Activated CD4-positive, alpha-beta T cell treated with anti-CD3 and anti-CD28 coated beads for 36 hours (primary cell): Measurements from ENCODE around the gene RBMS3. TPM values are rescaled to one million over a fixed set of nuclear protein-coding genes. Genes with fewer than 3 reads are reported as not detected.

Source experiments
- ATAC-seq: fragments of 200-7000 bp; cut with Tn5 transposase; one replicate; pipeline ENCODE4 v1.10.0; 2021; ENCODE audit warnings: mild to moderate bottlenecking, moderate library complexity
- CTCF ChIA-PET: fragments of 350-600 bp; sonication (Branson Sonifier 250); formaldehyde crosslinking; loops from one replicate; lab custom pipeline; 2021; ENCODE audit warnings: antibody characterized with exemption; lab: Charles Lee
- POLR2A ChIA-PET: fragments of 350-600 bp; sonication (Branson Sonifier 250); formaldehyde crosslinking; loops from one replicate; lab custom pipeline; 2021; ENCODE audit warnings: antibody characterized with exemption, inconsistent platforms; lab: Charles Lee
- DNase-seq: peaks from one replicate; pipeline ENCODE4 v3.0.0-alpha.2; 2020
- H3K27ac Mint-ChIP-seq: one replicate; pipeline ENCODE4 v1.8.0; 2021; ENCODE audit warnings: mixed read lengths
- H3K27me3 Mint-ChIP-seq: one replicate; pipeline ENCODE4 v1.8.0; 2021; ENCODE audit warnings: mixed read lengths
- H3K36me3 Mint-ChIP-seq: one replicate; pipeline ENCODE4 v1.8.0; 2021; ENCODE audit warnings: low read depth, mixed read lengths
- H3K4me1 Mint-ChIP-seq: one replicate; pipeline ENCODE4 v1.8.0; 2021; ENCODE audit warnings: mixed read lengths
- H3K4me3 Mint-ChIP-seq: one replicate; pipeline ENCODE4 v1.8.0; 2021; ENCODE audit warnings: mild to moderate bottlenecking, moderate library complexity, mixed read lengths
- H3K9me3 Mint-ChIP-seq: one replicate; pipeline ENCODE4 v1.8.0; 2021; ENCODE audit warnings: low read depth, mixed read lengths
- intact Hi-C, 2 experiments: fragments of 100-400 bp; cut with DNase I in 1 of 2; cut with micrococcal nuclease in 1 of 2; formaldehyde crosslinking; loops; one replicate each; pipeline versions ENCODE4 v1.14.2 to v1.15.1; 2022 to 2024; cut with DNase I, micrococcal nuclease
- total RNA-seq, 2 experiments: library from RNA; stranded (reverse); gene quantifications; one replicate each; pipeline ENCODE4 v1.2.3, GENCODE V29; 2021

Gene RBMS3
- total RNA-seq, 2 experiments from 2014 or later = 1.5 to 2.0 TPM

DNA sequence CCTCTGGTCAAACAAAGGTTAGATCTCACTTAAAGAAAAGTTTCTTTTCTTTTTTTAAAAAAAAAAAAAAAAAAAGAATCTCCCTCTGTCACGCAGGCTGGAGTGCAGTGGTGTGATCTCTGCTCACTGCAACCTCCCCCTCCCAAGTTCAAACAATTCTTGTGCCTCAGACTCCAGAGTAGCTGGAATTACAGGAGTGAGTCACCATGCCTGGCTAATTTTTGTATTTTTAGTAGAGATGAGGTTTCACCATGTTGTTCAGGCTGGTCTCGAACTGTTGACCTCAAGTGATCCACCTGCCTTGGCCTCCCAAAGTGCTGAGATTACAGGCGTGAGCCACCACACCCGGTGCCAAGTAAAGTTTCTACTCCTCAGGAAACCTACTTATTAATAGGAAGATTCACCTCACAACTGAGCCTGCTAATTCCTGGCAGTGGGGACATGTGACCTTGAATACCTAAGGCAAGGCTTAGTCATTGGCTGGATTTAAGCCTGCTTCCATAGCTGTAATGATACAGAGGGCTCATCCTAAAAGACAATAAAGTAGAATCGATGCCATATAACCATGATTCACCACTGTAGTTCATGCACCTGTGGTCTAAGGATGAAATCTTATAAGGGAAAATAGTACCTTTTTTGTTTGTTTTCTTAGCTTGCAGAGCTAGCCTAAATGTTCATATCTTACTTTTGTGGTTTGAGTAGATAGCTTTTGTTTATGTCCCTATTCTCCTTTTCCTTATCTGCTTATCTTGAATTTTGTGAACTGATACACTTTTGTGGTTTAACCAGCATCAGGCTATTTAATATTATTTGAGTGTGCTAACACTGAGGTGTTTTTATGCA is 24.8 kb upstream of the RBMS3 start:
- no peak overlapping the region for H3K27ac Mint-ChIP-seq
- H3K36me3 Mint-ChIP-seq = no peaks in the 10 kb centered on the region
- no peak overlapping the region for H3K4me3 Mint-ChIP-seq
- ATAC-seq (no peak), DNase-seq (no peak)
- H3K9me3 Mint-ChIP-seq = no peaks in the 10 kb centered on the region
- no peaks in the 10 kb centered on the region for H3K4me1 Mint-ChIP-seq
- ChIA-PET CTCF (no interaction called here), POLR2A (no interaction called here)
- peaks cover 2% of the 10 kb centered on the region for H3K27me3 Mint-ChIP-seq
- intact Hi-C loops = no loop called here

DNA sequence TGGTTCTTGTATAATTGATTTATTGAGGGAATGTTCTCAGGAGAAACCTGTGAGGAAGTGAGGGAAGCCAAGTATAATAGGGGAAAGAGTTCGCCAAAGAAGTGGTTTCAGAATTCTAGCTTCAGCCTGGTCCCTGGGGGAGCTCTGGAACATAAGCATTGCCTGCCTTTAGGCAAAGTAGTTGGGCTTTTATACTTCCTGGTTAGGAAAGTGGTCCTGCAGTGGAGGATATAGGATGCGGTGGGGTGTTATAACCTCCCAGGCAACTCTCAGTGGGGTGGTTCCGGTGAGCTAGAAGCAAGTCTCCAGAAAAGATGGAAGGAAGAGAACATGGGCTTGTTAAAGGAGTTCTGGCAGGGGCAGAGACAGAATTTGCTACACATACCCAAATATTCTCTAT is 22.7 kb upstream of the RBMS3 start:
- Mint-ChIP-seq H3K4me1 (no peaks in the 10 kb centered on the region), H3K27me3 (peaks cover 4% of the 10 kb centered on the region), H3K27ac (no peak overlapping the region), H3K36me3 (no peaks in the 10 kb centered on the region), H3K4me3 (no peak overlapping the region), H3K9me3 (no peaks in the 10 kb centered on the region)
- intact Hi-C loops = no loop called here
- ATAC-seq (no peak), DNase-seq (no peak)
- ChIA-PET POLR2A (no interaction called here), CTCF (no interaction called here)

DNA sequence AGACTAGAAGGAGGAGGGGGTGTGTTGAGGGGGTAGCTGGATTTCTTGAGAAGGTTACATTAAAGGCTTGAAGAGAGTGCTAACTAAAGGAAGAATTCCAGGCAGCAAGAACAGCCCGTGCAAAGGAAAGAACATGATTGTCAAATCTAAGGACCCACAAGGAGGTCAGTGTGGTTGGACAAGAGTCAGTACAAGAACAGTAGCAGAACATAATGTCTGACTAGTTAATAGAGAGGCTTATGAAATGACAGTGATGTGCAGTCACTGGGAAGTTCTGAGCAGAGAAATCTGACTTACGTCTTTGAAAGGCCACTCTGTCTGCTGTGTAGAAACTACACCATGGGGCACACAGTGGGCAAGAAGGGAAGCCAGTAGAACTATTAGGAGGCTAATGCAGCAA is 19.8 kb upstream of the RBMS3 start:
- Mint-ChIP-seq H3K27me3 (peaks cover 4% of the 10 kb centered on the region), H3K36me3 (no peaks in the 10 kb centered on the region), H3K4me1 (no peaks in the 10 kb centered on the region), H3K27ac (no peak overlapping the region), H3K4me3 (no peak overlapping the region), H3K9me3 (no peaks in the 10 kb centered on the region)
- intact Hi-C loops = no loop called here
- POLR2A ChIA-PET = no interaction called here
- DNase-seq = no peak
- CTCF ChIA-PET = no interaction called here
- ATAC-seq = no peak

DNA sequence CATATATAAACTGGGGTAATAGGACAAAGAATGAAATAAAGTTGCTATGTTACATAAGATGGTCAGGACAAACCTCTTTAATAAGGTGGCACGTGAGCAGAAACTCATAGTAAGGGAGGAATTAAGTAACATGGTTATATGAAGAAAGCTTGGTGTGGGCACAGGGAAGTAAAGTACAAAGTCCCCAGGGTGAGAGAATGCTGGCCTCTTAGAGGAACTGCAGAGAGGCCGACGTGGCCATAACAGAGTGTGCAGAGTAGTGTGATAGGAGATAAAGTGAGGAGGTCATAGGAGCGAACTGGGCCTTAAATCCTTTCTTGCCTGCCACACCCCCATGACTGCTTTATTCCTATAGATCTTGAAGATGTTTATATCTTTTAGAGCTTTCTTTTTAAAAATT is 17.4 kb upstream of the RBMS3 start:
- ATAC-seq (no peak), DNase-seq (no peak)
- Mint-ChIP-seq H3K4me1 (no peaks in the 10 kb centered on the region), H3K4me3 (no peak overlapping the region), H3K27me3 (peaks cover 4% of the 10 kb centered on the region), H3K27ac (no peak overlapping the region), H3K9me3 (no peaks in the 10 kb centered on the region), H3K36me3 (no peaks in the 10 kb centered on the region)
- intact Hi-C loops = no loop called here
- CTCF ChIA-PET = no interaction called here
- POLR2A ChIA-PET = interaction anchor here (0.6 kb wide), 1 partner anchor 90 kb away, joined by 6 read pairs; no protein-coding TSS in a partner anchor

DNA sequence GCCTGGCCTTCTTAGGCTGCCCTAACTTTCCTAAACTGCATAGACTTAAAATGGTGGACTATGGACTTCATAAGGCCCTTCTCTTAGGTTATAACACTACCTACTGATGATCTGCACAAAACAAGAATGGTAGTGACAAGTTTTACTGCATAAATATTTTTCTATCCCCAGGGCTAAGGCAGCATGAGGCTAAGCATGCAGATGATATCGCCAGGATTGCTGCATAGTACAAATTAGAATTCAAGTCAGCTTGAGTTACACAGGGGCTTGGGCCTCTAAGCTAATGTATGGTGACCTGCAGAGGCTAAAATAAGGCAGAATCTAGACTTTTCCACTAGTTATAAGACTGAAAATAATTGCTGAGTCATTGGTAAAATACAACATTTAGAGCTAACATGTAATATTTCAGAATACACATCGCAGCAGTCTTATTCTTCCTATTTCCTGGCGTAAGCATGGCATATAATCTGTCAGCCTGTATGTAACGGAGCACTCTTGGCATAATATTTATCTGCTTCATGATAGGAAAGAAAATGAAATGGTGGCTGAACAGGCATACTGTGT is 15.3 kb upstream of the RBMS3 start:
- no peak overlapping the region for H3K27ac Mint-ChIP-seq
- DNase-seq (no peak), ATAC-seq (no peak)
- H3K27me3 Mint-ChIP-seq = peaks cover 4% of the 10 kb centered on the region
- no peaks in the 10 kb centered on the region for H3K36me3 Mint-ChIP-seq
- no peaks in the 10 kb centered on the region for H3K4me1 Mint-ChIP-seq
- ChIA-PET POLR2A (no interaction called here), CTCF (interaction anchor here (1.2 kb wide), 1 partner anchor 12 kb away, joined by 4 read pairs; no protein-coding TSS in a partner anchor)
- H3K9me3 Mint-ChIP-seq = no peaks in the 10 kb centered on the region
- intact Hi-C loops = no loop called here
- H3K4me3 Mint-ChIP-seq = no peak overlapping the region

DNA sequence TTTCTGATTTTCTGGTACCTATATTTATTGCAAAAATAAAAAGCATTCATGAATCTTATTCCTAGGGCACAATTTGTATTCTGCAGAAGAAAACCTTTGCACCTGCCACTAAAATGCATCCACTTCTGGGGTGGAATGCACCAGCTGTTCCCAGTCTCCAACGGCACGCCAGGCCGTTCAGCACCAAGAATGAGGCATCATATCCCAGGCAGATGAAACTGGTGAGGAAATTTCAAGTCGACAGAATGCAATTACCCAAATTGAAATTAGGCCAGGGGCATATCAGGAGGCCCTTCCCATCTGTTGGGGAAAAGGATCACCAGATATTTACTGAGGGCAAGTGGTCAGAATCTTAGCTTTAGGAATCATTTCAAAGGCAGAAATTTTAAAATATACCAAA is 13.6 kb upstream of the RBMS3 start:
- DNase-seq (no peak), ATAC-seq (no peak)
- H3K27ac Mint-ChIP-seq = no peak overlapping the region
- H3K4me1 Mint-ChIP-seq = no peaks in the 10 kb centered on the region
- CTCF ChIA-PET = interaction anchor here (0.7 kb wide), 1 partner anchor 33 kb away, joined by 3 read pairs; no protein-coding TSS in a partner anchor
- no peak overlapping the region for H3K4me3 Mint-ChIP-seq
- no peaks in the 10 kb centered on the region for H3K27me3 Mint-ChIP-seq
- POLR2A ChIA-PET = no interaction called here
- H3K9me3 Mint-ChIP-seq = no peaks in the 10 kb centered on the region
- intact Hi-C loops = no loop called here
- H3K36me3 Mint-ChIP-seq = no peaks in the 10 kb centered on the region

DNA sequence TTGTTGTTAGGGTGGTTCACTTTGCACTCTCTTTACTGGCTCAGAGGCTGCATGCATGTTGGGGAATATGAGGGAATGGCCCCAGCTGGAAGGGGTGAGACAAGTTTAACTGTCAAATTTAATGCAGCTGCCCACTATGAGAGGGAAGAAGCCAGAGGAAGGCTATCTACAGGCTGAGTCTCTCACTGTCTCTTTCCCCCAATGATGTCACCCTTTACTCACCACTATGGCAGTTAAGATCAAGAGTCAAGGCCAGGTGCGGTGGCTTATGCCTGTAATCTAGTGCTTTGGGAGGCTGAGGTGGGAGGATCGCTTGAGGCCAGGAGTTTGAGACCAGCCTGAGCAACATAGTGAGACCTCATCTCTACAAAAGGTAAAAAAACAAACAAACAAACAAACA is 12.2 kb upstream of the RBMS3 start:
- Mint-ChIP-seq H3K4me3 (no peak overlapping the region), H3K27me3 (no peaks in the 10 kb centered on the region), H3K27ac (no peak overlapping the region), H3K36me3 (no peaks in the 10 kb centered on the region), H3K4me1 (no peaks in the 10 kb centered on the region), H3K9me3 (no peaks in the 10 kb centered on the region)
- intact Hi-C loops = no loop called here
- no peak for DNase-seq
- CTCF ChIA-PET = no interaction called here
- POLR2A ChIA-PET = no interaction called here
- ATAC-seq = no peak

DNA sequence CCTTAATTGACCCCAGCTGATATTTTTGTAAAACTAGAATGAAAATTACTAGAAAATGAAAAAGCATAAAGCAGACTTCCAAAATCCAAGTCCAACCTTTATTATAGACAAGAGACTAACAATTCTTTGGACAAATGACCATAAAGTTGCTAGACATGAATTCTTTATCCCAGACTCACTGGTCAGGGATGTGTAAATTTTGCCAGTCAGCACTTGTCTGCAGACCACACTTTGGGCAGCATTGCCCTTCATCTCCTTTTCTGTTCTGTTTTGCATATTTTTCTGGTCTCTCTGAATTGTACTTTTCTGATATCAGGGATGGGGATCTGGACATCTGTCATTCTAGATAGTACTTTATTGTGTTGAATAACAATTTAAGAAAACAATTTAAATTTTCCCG is 10.1 kb upstream of the RBMS3 start:
- intact Hi-C loops = no loop called here
- DNase-seq (no peak), ATAC-seq (no peak)
- Mint-ChIP-seq H3K27ac (no peak overlapping the region), H3K9me3 (no peaks in the 10 kb centered on the region), H3K4me3 (no peak overlapping the region), H3K27me3 (no peaks in the 10 kb centered on the region), H3K4me1 (no peaks in the 10 kb centered on the region), H3K36me3 (no peaks in the 10 kb centered on the region)
- POLR2A ChIA-PET = no interaction called here
- CTCF ChIA-PET = no interaction called here

DNA sequence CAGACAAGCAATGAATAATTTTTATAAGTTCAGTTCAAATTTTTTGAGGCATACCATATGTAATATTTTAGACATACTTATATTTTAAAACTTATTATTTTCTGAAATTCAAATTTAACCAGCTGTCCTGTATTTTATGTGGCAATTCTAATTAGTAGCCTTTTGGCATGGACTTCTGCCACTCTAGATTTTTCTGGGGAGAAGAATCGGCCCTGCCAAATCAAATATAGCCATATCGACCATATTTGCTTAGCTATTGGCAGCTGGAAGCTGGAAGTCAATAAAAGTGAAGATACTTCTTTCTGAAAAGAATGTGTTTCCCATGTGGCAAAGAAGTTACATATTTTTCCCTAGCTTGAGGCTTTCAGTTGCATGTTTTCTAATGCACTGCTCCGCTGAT is 9.4 kb upstream of the RBMS3 start:
- H3K27me3 Mint-ChIP-seq = no peaks in the 10 kb centered on the region
- no peak overlapping the region for H3K4me3 Mint-ChIP-seq
- H3K4me1 Mint-ChIP-seq = no peaks in the 10 kb centered on the region
- CTCF ChIA-PET = no interaction called here
- no peak overlapping the region for H3K27ac Mint-ChIP-seq
- POLR2A ChIA-PET = no interaction called here
- no peaks in the 10 kb centered on the region for H3K9me3 Mint-ChIP-seq
- intact Hi-C loops = no loop called here
- DNase-seq (no peak), ATAC-seq (no peak)
- no peaks in the 10 kb centered on the region for H3K36me3 Mint-ChIP-seq

DNA sequence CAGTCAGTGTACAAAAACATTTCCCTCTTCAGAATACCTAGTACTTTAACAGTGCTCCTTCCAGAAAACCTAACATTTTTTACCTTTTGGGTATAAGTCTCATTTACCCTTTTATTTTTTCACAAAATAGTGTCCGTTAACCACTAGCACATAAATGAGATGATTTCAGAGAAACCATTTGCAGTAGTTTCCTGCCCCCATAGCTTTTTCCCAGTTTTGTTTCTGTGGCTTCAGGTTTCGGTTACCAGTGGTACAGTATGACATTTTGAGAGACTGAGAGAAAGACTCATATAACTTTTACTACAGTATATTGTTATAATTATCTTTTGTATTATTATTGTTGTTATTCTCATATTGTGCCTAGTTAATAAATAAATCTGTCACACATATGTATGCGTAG is 6.2 kb upstream of the RBMS3 start:
- no peaks in the 10 kb centered on the region for H3K27me3 Mint-ChIP-seq
- ATAC-seq (no peak), DNase-seq (no peak)
- ChIA-PET POLR2A (no interaction called here), CTCF (no interaction called here)
- intact Hi-C loops = no loop called here
- H3K4me3 Mint-ChIP-seq = no peak overlapping the region
- H3K4me1 Mint-ChIP-seq = no peaks in the 10 kb centered on the region
- H3K36me3 Mint-ChIP-seq = no peaks in the 10 kb centered on the region
- H3K27ac Mint-ChIP-seq = no peak overlapping the region
- no peaks in the 10 kb centered on the region for H3K9me3 Mint-ChIP-seq

DNA sequence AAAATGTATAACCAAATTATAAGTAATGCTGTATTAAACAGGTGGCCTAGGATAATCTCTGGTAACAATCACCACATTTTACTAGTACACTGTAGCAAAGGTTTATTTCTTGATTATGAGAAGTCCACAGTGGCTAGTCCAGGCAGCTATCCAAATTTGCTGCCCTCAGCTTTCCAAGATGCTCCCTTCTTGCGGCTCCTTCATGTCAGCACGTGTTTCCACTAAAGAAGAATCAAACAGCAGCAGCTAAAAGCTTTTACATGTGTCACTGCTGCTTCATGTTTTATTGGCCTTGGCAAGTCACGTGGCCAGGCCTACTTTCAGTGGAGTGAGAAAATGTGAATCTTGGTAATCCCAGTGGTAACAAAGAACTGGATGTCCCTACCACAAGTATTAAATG is 5.6 kb upstream of the RBMS3 start:
- Mint-ChIP-seq H3K4me1 (no peaks in the 10 kb centered on the region), H3K36me3 (no peaks in the 10 kb centered on the region), H3K27me3 (no peaks in the 10 kb centered on the region), H3K27ac (no peak overlapping the region), H3K4me3 (no peak overlapping the region), H3K9me3 (no peaks in the 10 kb centered on the region)
- no peak for ATAC-seq
- intact Hi-C loops = no loop called here
- ChIA-PET POLR2A (no interaction called here), CTCF (no interaction called here)
- no peak for DNase-seq

DNA sequence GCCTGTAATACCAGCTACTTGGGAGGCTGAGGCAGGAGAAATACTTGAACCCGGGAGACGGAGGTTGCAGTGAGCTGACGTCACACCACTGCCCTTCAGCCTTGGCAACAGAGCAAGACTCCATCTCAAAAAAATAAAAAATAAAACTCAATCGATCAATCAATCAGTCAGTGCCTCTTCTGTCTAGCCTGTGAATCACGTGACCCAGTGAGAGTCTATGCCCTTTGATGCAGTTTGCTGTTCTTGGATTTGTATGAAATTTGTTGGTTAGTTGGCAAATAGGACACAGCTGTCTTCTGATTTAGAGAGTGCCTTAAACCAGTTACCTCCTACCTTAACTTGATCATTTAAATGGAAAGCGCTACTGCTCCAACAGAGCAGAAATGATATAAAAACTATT is 3.6 kb upstream of the RBMS3 start:
- intact Hi-C loops = no loop called here
- CTCF ChIA-PET = no interaction called here

More for the DNA sequence above, 3.6 kb upstream of the RBMS3 start:
- DNase-seq = no peak
- H3K36me3 Mint-ChIP-seq = no peaks in the 10 kb centered on the region
- peaks cover 3% of the 10 kb centered on the region for H3K27me3 Mint-ChIP-seq
- no peak overlapping the region for H3K4me3 Mint-ChIP-seq
- H3K27ac Mint-ChIP-seq = no peak overlapping the region
- ATAC-seq = no peak
- H3K9me3 Mint-ChIP-seq = no peaks in the 10 kb centered on the region
- POLR2A ChIA-PET = interaction anchor here (0.6 kb wide), 1 partner anchor 101 kb away, joined by 4 read pairs; no protein-coding TSS in a partner anchor
- peaks cover 16% of the 10 kb centered on the region for H3K4me1 Mint-ChIP-seq
